ENCODE measurements around the gene CISD3. TPM values are rescaled to one million over a fixed set of nuclear protein-coding genes. Genes with fewer than 3 reads are reported as not detected.

Gene CISD3
- total and polyA plus RNA-seq, 2 of the 4 experiments (the other 2 are of a cell fraction), result 1.3 to 14.1 TPM

GRCh38 chr17:38704606-38705522 is 25.3 kb upstream of the CISD3 start, which contains the start of gene MLLT6:
Gene MLLT6 (plus strand): TSS chr17:38705273. CDS start chr17:38705633, 360 bp downstream.
- Histone ChIP-seq H3K36me3 (ENCODE audit: control insufficient read depth, insufficient read depth, low read length) (peaks cover 15% of the 10 kb centered on the region; the same call in 1 of the 2 replicates), H3K18ac (ENCODE audit: low read depth, low read length) (peak within 1 kb of the TSS; percentile 37), H4K20me1 (ENCODE audit: insufficient read depth, low read length) (peaks cover 23% of the 10 kb centered on the region; the same call in 1 of the 2 replicates), H3K79me1 (ENCODE audit: low read depth in 1 of 2, low read length in 2 of 2) (peaks cover 21 to 63% of the 10 kb centered on the region in 2 experiments; a peak in 3 of 4 replicates), H3K9ac (ENCODE audit: low read depth, low read length) (peak within 1 kb of the TSS; percentile 83), H4K91ac (ENCODE audit: insufficient read depth, low read depth, low read length) (peak within 1 kb of the TSS; percentile 74), H3K56ac (ENCODE audit: extremely low read depth, insufficient read depth, low read length) (peak within 1 kb of the TSS; percentile 54), H3K27me3 (ENCODE audit: control insufficient read depth, insufficient read depth, low read length) (no peaks in the 10 kb centered on the region), H3K14ac (replicated peaks; ENCODE audit: low read depth, low read length) (peak within 1 kb of the TSS; percentile 78), H2BK120ac (ENCODE audit: low read depth, low read length) (peak within 1 kb of the TSS; percentile 47), H3K4me3 (ENCODE audit: insufficient read depth, low read depth, low read length) (peak within 1 kb of the TSS; percentile 68), H4K5ac (ENCODE audit: low read depth, low read length) (peak within 1 kb of the TSS; percentile 62), H2BK15ac (ENCODE audit: low read depth, low read length) (0 out of 3 replicates have a peak within 1 kb of the TSS, but pooled peaks have one; percentile 60), H3K4me2 (ENCODE audit: low read depth, low read length) (peak within 1 kb of the TSS; percentile 93), H2AK9ac (replicated peaks; ENCODE audit: low read depth, low read length, poor library complexity) (peak within 1 kb of the TSS; percentile 97), H2AFZ (replicated peaks; ENCODE audit: low read length, poor library complexity) (peak within 1 kb of the TSS; percentile 90), H2AK5ac (ENCODE audit: low read depth, low read length) (peak within 1 kb of the TSS; percentile 57), H3K4ac (ENCODE audit: low read depth, low read length) (peak within 1 kb of the TSS; percentile 93), H2BK20ac (ENCODE audit: low read depth, low read length) (no peak within 1 kb of the TSS; the same call in 1 of the 2 replicates), H3K9me3 (ENCODE audit: control insufficient read depth, insufficient read depth, low read length) (no peaks in the 10 kb centered on the region), H3K9me1 (ENCODE audit: insufficient read depth, low read length) (peaks cover 13% of the 10 kb centered on the region; the same call in 1 of the 2 replicates), H2BK5ac (ENCODE audit: low read depth, low read length, poor library complexity, severe bottlenecking) (peak within 1 kb of the TSS; percentile 54), H3K4me1 (ENCODE audit: control insufficient read depth, insufficient read depth, low read length) (peaks cover 17% of the 10 kb centered on the region), H3K23ac (ENCODE audit: low read depth, low read length) (peak within 1 kb of the TSS; percentile 99), H4K8ac (ENCODE audit: low read depth in 2 of 2, low read length in 2 of 2) (peak within 1 kb of the TSS; percentile 93 to 99), H3K27ac (ENCODE audit: insufficient read depth, low read length) (peak within 1 kb of the TSS; percentile 93)
- ChIA-PET POLR2A (ENCODE audit: unreplicated experiment) (interaction anchor here (0.5 kb wide), 1 partner anchor 27 kb away, joined by 3 read pairs; no protein-coding TSS in a partner anchor), CTCF (no interaction called here)
- in situ Hi-C loops (cut with MboI; ENCODE audit: low sequenced_read_pairs) (no loop called here), dilution Hi-C loops (cut with HindIII; ENCODE audit: low sequenced_read_pairs, unreplicated experiment) (no loop called here), intact Hi-C loops (cut with micrococcal nuclease) (no loop called here)
- TF ChIP-seq ELK1 (IDR thresholded peaks at IDR 0.05; ENCODE audit: borderline replicate concordance, low read depth, low read length), result no peak
- TF ChIP-seq MAZ (IDR thresholded peaks at IDR 0.05; ENCODE audit: borderline replicate concordance, low read depth, low read length), result peak; percentile 54; the same call in 1 of the 2 replicates
- no peak for TF ChIP-seq RCOR1 (IDR thresholded peaks at IDR 0.05; ENCODE audit: insufficient replicate concordance, low read length)
- DNase-seq (peak; percentile 71), ATAC-seq (ENCODE audit: low read depth) (peak; percentile 64)
- no TSS peak for BruUV-seq (replicated peaks)
- WGBS, 2 experiments (ENCODE audit: extremely low coverage in 2 of 2, insufficient read length in 1 of 2), result 0% methylated on average over 28 of the region's 100 CpGs; no CpG with 5 or more reads in 1 of the 2 experiments
